Measurements from ENCODE around the gene SLC26A2.
A peak's percentile ranks its signal among the peaks of the same experiment; 100 is the strongest.

Gene SLC26A2

GRCh38 chr5:149960272-149961185 lies at the start of gene SLC26A2:
Gene SLC26A2, plus strand, starts transcription at chr5:149960758. Its CDS starts 16,895 bp downstream, at chr5:149977653.
- peak; percentile 92 for DNase-seq (ENCODE audit: low read depth, low spot score)

- no peak for DNase-seq (ENCODE audit: low read depth, low spot score)
Measured at GRCh38 chr5:149911031-149911430, 49.5 kb upstream of the SLC26A2 start.

GRCh38 chr5:149912226-149912871 lies 48.2 kb upstream of the SLC26A2 start:
- DNase-seq (ENCODE audit: low read depth, low spot score): no peak

GRCh38 chr5:149913436-149914419 lies 46.8 kb upstream of the SLC26A2 start:
- no peak for DNase-seq (ENCODE audit: low read depth, low spot score)

GRCh38 chr5:149915392-149916260 lies 44.9 kb upstream of the SLC26A2 start:
- no peak for DNase-seq (ENCODE audit: low read depth, low spot score)

GRCh38 chr5:149916334-149917072 lies 44.1 kb upstream of the SLC26A2 start:
- DNase-seq (ENCODE audit: low read depth, low spot score): no peak

- DNase-seq (ENCODE audit: low read depth, low spot score): no peak
Measured at GRCh38 chr5:149917073-149917676, 43.4 kb upstream of the SLC26A2 start.

- no peak for DNase-seq (ENCODE audit: low read depth, low spot score)
Measured at GRCh38 chr5:149921597-149921996, 39.0 kb upstream of the SLC26A2 start.

GRCh38 chr5:149922950-149923349 lies 37.6 kb upstream of the SLC26A2 start:
- no peak for DNase-seq (ENCODE audit: low read depth, low spot score)

GRCh38 chr5:149924486-149924885 lies 36.1 kb upstream of the SLC26A2 start:
- DNase-seq (ENCODE audit: low read depth, low spot score): no peak

- DNase-seq (ENCODE audit: low read depth, low spot score): no peak
Measured at GRCh38 chr5:149930043-149930748, 30.4 kb upstream of the SLC26A2 start.

- no peak for DNase-seq (ENCODE audit: low read depth, low spot score)
Measured at GRCh38 chr5:149930749-149931574, 29.6 kb upstream of the SLC26A2 start.

GRCh38 chr5:149931992-149932436 lies 28.5 kb upstream of the SLC26A2 start:
- no peak for DNase-seq (ENCODE audit: low read depth, low spot score)

GRCh38 chr5:149932445-149933350 lies 27.9 kb upstream of the SLC26A2 start:
- no peak for DNase-seq (ENCODE audit: low read depth, low spot score)

GRCh38 chr5:149935431-149935901 lies 25.1 kb upstream of the SLC26A2 start:
- DNase-seq (ENCODE audit: low read depth, low spot score): no peak

- no peak for DNase-seq (ENCODE audit: low read depth, low spot score)
Measured at GRCh38 chr5:149936044-149936699, 24.4 kb upstream of the SLC26A2 start.

All from smooth muscle cell of the brain vasculature (primary cell).